COR-L47 (cell line): ENCODE measurements around the gene IL6ST.

Experiments
- DNase-seq: peaks from one replicate; lab custom pipeline; 2025; lab: John Stamatoyannopoulos, UW

IL6ST gene

GRCh38 chr5:55896238-55896637 lies 98.5 kb downstream of the IL6ST start:
- DNase-seq: no peak

- DNase-seq: no peak
These were observed 99.4 kb downstream of the IL6ST start for GRCh38 chr5:55895346-55895745.

GRCh38 chr5:55894135-55894534 lies 100.6 kb downstream of the IL6ST start:
- no peak for DNase-seq

- no peak for DNase-seq
These were observed 102.3 kb downstream of the IL6ST start for GRCh38 chr5:55892479-55892878.

GRCh38 chr5:55888205-55888604 lies 106.6 kb downstream of the IL6ST start:
- no peak for DNase-seq

GRCh38 chr5:55885359-55885758 lies 109.4 kb downstream of the IL6ST start:
- DNase-seq: no peak
